ENCODE results near the gene SUPT3H. TPM values are rescaled to one million over a fixed set of nuclear protein-coding genes. Genes with fewer than 3 reads are reported as not detected.

Gene SUPT3H
- polyA plus RNA-seq, 3 donors = 2.4 to 3.5 (median 2.5) TPM

GRCh38 chr6:45256697-45257695 is 120.7 kb downstream of the SUPT3H start:
- Histone ChIP-seq H3K36me3 (replicated peaks in 1 of 2; ENCODE audit: control insufficient read depth in 1 of 2, insufficient read depth in 2 of 2, low read length in 2 of 2) (no peaks in the 10 kb centered on the region), H3K4me1 (ENCODE audit: control insufficient read depth in 1 of 2, insufficient read depth in 2 of 2, low read length in 2 of 2) (no peaks in the 10 kb centered on the region), H3K4me3 (replicated peaks in 1 of 3; ENCODE audit: low read depth in 2 of 3, low read length in 3 of 3) (no peak overlapping the region), H3K27me3 (ENCODE audit: control insufficient read depth in 2 of 2, insufficient read depth in 2 of 2, low read length in 2 of 2) (no peaks in the 10 kb centered on the region), H3K4me2 (replicated peaks; ENCODE audit: extremely low read depth, low read length, poor library complexity, severe bottlenecking) (no peak overlapping the region), H3K9me3 (replicated peaks in 1 of 2; ENCODE audit: control insufficient read depth in 1 of 2, insufficient read depth in 1 of 2, low read length in 2 of 2) (no peaks in the 10 kb centered on the region), H4K20me1 (ENCODE audit: insufficient read depth, low read length) (no peaks in the 10 kb centered on the region), H2AFZ (ENCODE audit: insufficient read depth, low read depth, low read length, poor library complexity, severe bottlenecking) (no peak overlapping the region), H3K9ac (ENCODE audit: insufficient read depth, low read length, poor library complexity, severe bottlenecking) (no peak overlapping the region), H3K27ac (ENCODE audit: low read depth in 1 of 2, low read length in 2 of 2) (no peak overlapping the region), H3K79me2 (ENCODE audit: insufficient read depth, low read length) (no peaks in the 10 kb centered on the region)
- H3K9me3 Mint-ChIP-seq = peaks cover 0 to 9% (median 0%) of the 10 kb centered on the region in 7 donors
- no peaks in the 10 kb centered on the region for H3K36me3 Mint-ChIP-seq
- no peak overlapping the region for H3K27ac Mint-ChIP-seq
- DNase-seq = no peak
- no peak for TF ChIP-seq CTCF (IDR thresholded peaks at IDR 0.05)
- 78% methylated on average over 3 of the region's 9 CpGs for WGBS (ENCODE audit: insufficient coverage)
- no peak overlapping the region for H3K4me3 Mint-ChIP-seq
- H3K27me3 Mint-ChIP-seq (ENCODE audit: low read depth in 3 of 3) = peaks cover 0 to 2% (median 2%) of the 10 kb centered on the region in 3 donors
- no peaks in the 10 kb centered on the region for H3K4me1 Mint-ChIP-seq
- intact Hi-C loops (cut with micrococcal nuclease) = no loop called here

- Histone ChIP-seq H3K27ac (ENCODE audit: low read depth in 1 of 2, low read length in 2 of 2) (no peak overlapping the region), H2AFZ (ENCODE audit: insufficient read depth, low read depth, low read length, poor library complexity, severe bottlenecking) (no peak overlapping the region), H3K4me3 (replicated peaks in 1 of 3; ENCODE audit: low read depth in 2 of 3, low read length in 3 of 3) (no peak overlapping the region), H3K9ac (ENCODE audit: insufficient read depth, low read length, poor library complexity, severe bottlenecking) (no peak overlapping the region), H3K4me1 (ENCODE audit: control insufficient read depth in 1 of 2, insufficient read depth in 2 of 2, low read length in 2 of 2) (no peaks in the 10 kb centered on the region), H3K79me2 (ENCODE audit: insufficient read depth, low read length) (no peaks in the 10 kb centered on the region), H3K9me3 (replicated peaks in 1 of 2; ENCODE audit: control insufficient read depth in 1 of 2, insufficient read depth in 1 of 2, low read length in 2 of 2) (no peaks in the 10 kb centered on the region), H3K4me2 (replicated peaks; ENCODE audit: extremely low read depth, low read length, poor library complexity, severe bottlenecking) (no peak overlapping the region), H4K20me1 (ENCODE audit: insufficient read depth, low read length) (no peaks in the 10 kb centered on the region), H3K36me3 (replicated peaks in 1 of 2; ENCODE audit: control insufficient read depth in 1 of 2, insufficient read depth in 2 of 2, low read length in 2 of 2) (no peaks in the 10 kb centered on the region), H3K27me3 (ENCODE audit: control insufficient read depth in 2 of 2, insufficient read depth in 2 of 2, low read length in 2 of 2) (no peaks in the 10 kb centered on the region)
- Mint-ChIP-seq H3K27me3 (ENCODE audit: low read depth in 3 of 3) (peaks cover 0 to 2% (median 2%) of the 10 kb centered on the region in 3 donors), H3K36me3 (no peaks in the 10 kb centered on the region), H3K4me3 (no peak overlapping the region), H3K4me1 (no peaks in the 10 kb centered on the region), H3K9me3 (peaks cover 0 to 3% (median 0%) of the 10 kb centered on the region in 7 donors), H3K27ac (no peak overlapping the region)
- WGBS (ENCODE audit: insufficient coverage) = 100% methylated on average over 2 of the region's 4 CpGs
- intact Hi-C loops (cut with micrococcal nuclease) = no loop called here
- no peak for TF ChIP-seq CTCF (IDR thresholded peaks at IDR 0.05)
- DNase-seq = no peak
Measured at GRCh38 chr6:45255434-45255833, 122.3 kb downstream of the SUPT3H start.
